Breast epithelium (tissue), 3 donors: ENCODE results near the gene ARHGEF4.

Source experiments
- POLR2AphosphoS5 ChIP-seq, 3 donors: sonication (generic); formaldehyde crosslinking; IDR thresholded peaks; one replicate each; pipeline ENCODE4 v1.6.1; 2017; ENCODE audit warnings: antibody characterized with exemption in 3 of 3
- TF ChIP-seq, protein P1 (sequence below), 3 donors: fragments of 450-650 bp; IDR thresholded peaks; one replicate each; pipeline ENCODE4 v1.5.1; 2016 to 2017; ENCODE audit warnings: antibody characterized with exemption in 3 of 3, mild to moderate bottlenecking in 3 of 3, moderate library complexity in 3 of 3

DNA sequence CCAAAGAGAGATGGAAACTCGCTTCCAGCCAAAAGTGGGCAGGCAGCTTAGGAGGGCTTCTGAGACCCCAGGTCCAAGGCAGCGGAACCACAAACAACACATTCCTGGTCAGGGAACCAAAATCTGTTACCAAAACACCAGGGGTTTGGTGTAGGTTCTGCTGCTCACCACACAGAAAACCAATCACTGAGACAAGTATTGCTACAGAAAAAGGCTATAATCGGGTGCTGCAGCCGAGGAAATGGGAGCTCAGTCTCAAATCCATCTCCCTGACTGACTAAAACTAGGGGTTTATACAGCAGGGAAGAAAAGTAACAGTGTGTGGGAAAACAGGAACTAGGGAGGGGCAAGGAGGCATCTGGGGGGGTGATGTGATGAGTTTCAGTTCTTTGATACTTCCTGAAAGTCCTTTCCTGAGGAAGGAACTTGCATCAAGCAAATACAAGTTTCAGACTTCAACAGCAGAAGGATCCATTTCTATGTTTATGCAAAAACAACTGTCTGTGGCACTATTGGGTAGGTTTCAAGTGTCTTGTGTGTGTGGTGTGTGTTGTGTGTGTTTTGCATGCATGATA is 148.6 kb downstream of the ARHGEF4 start:
- TF ChIP-seq, protein P1, sequence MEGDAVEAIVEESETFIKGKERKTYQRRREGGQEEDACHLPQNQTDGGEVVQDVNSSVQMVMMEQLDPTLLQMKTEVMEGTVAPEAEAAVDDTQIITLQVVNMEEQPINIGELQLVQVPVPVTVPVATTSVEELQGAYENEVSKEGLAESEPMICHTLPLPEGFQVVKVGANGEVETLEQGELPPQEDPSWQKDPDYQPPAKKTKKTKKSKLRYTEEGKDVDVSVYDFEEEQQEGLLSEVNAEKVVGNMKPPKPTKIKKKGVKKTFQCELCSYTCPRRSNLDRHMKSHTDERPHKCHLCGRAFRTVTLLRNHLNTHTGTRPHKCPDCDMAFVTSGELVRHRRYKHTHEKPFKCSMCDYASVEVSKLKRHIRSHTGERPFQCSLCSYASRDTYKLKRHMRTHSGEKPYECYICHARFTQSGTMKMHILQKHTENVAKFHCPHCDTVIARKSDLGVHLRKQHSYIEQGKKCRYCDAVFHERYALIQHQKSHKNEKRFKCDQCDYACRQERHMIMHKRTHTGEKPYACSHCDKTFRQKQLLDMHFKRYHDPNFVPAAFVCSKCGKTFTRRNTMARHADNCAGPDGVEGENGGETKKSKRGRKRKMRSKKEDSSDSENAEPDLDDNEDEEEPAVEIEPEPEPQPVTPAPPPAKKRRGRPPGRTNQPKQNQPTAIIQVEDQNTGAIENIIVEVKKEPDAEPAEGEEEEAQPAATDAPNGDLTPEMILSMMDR (IDR thresholded peaks at IDR 0.05) = no peak
- TF ChIP-seq POLR2AphosphoS5 (IDR thresholded peaks at IDR 0.05) = no peak
